Adrenal gland (tissue), 5 donors: Measurements from ENCODE around the gene INPP5A.

Experiments
- CTCF ChIP-seq, 6 experiments: fragments of 450-650 bp in 4 of 6; fragments of 200-600 bp in 2 of 6; sonication (generic) in 1 of 6; IDR thresholded peaks; 1 replicate in 5 of 6; 2 replicates in 1 of 6; pipeline versions ENCODE4 v1.5.1 to v1.8.0; 2016 to 2021; ENCODE audit warnings: antibody characterized with exemption in 6 of 6, mild to moderate bottlenecking in 2 of 6, moderate library complexity in 1 of 6
- POLR2A ChIP-seq, 2 donors: fragments of 450-650 bp; IDR thresholded peaks; one replicate each; pipeline ENCODE4 v1.6.1; 2017; ENCODE audit warnings: antibody characterized with exemption in 2 of 2, mild to moderate bottlenecking in 2 of 2, moderate library complexity in 1 of 2
- donor health status: DM: no; HTN: no; CAD: no.

- TF ChIP-seq CTCF (IDR thresholded peaks at IDR 0.05) (no peak), POLR2A (IDR thresholded peaks at IDR 0.05) (no peak)
Observed at GRCh38 chr10:132519382-132520176, 18.0 kb upstream of the INPP5A start.
